Neural progenitor cell (in vitro differentiated cells): ENCODE data around the gene ZHX3. TPM values are rescaled to one million over a fixed set of nuclear protein-coding genes. Genes with fewer than 3 reads are reported as not detected.

Experiments used
- DNase-seq: peaks from one replicate; pipeline ENCODE4 v3.0.0-alpha.2; 2016; ENCODE audit warnings: low spot score
- H2AFZ ChIP-seq: fragments of 200-600 bp; sonication (generic); replicated peaks from 2 replicates; pipeline ENCODE4 v1.6.1; 2016; ENCODE audit warnings: antibody characterized with exemption
- H3F3A ChIP-seq: fragments of 200-600 bp; sonication (generic); 2 replicates; pipeline ENCODE4 v1.6.1; 2016; ENCODE audit warnings: antibody characterized with exemption, low read depth
- H3K27ac ChIP-seq: fragments of 200-600 bp; sonication (generic); 2 replicates; pipeline ENCODE4 v1.5.1; 2016; ENCODE audit warnings: mild to moderate bottlenecking
- H3K27me3 ChIP-seq: fragments of 200-600 bp; sonication (generic); 2 replicates; pipeline ENCODE4 v1.6.1; 2016; ENCODE audit warnings: mild to moderate bottlenecking, moderate library complexity
- H3K36me3 ChIP-seq: fragments of 200-600 bp; sonication (generic); 2 replicates; pipeline ENCODE4 v1.5.1; 2016
- H3K4me1 ChIP-seq: fragments of 200-600 bp; sonication (generic); 2 replicates; pipeline ENCODE4 v1.6.1; 2016; ENCODE audit warnings: mixed run types
- H3K4me2 ChIP-seq: fragments of 200-600 bp; sonication (generic); 2 replicates; pipeline ENCODE4 v1.6.1; 2016
- H3K4me3 ChIP-seq: fragments of 200-600 bp; sonication (generic); 2 replicates; pipeline ENCODE4 v1.5.1; 2016
- H3K79me2 ChIP-seq: fragments of 200-600 bp; sonication (generic); 2 replicates; pipeline ENCODE4 v1.6.1; 2016; ENCODE audit warnings: low read depth
- H3K9ac ChIP-seq: fragments of 200-600 bp; sonication (generic); 2 replicates; pipeline ENCODE4 v1.6.1; 2016
- H3K9me3 ChIP-seq: fragments of 200-600 bp; sonication (generic); 2 replicates; pipeline ENCODE4 v1.5.1; 2016; ENCODE audit warnings: low read depth
- H4K20me1 ChIP-seq: fragments of 200-600 bp; sonication (generic); 2 replicates; pipeline ENCODE4 v1.6.1; 2016; ENCODE audit warnings: low read depth
- H3K27ac Mint-ChIP-seq: 3 replicates; pipeline ENCODE4 v1.8.0; 2021; ENCODE audit warnings: mixed read lengths
- H3K27me3 Mint-ChIP-seq: 2 replicates; pipeline ENCODE4 v1.8.0; 2022; ENCODE audit warnings: low read depth, mild to moderate bottlenecking, inconsistent platforms, moderate library complexity, mixed read lengths; ENCODE audit not compliant: insufficient read depth
- H3K36me3 Mint-ChIP-seq: 3 replicates; pipeline ENCODE4 v1.8.0; 2021; ENCODE audit warnings: mixed read lengths
- H3K4me1 Mint-ChIP-seq: 3 replicates; pipeline ENCODE4 v1.8.0; 2021; ENCODE audit warnings: mixed read lengths
- H3K4me3 Mint-ChIP-seq: 3 replicates; pipeline ENCODE4 v1.8.0; 2021; ENCODE audit warnings: mild to moderate bottlenecking, moderate library complexity, mixed read lengths
- H3K9me3 Mint-ChIP-seq: 3 replicates; pipeline ENCODE4 v1.8.0; 2020; ENCODE audit warnings: mixed read lengths
- EZH2 ChIP-seq: fragments of 200-600 bp; sonication (generic); IDR thresholded peaks from 2 replicates; pipeline ENCODE4 v1.6.1; 2017; ENCODE audit warnings: antibody characterized with exemption, mild to moderate bottlenecking, moderate library complexity
- EZH2phosphoT487 ChIP-seq: fragments of 200-600 bp; sonication (generic); IDR thresholded peaks from 2 replicates; pipeline ENCODE4 v1.6.1; 2017; ENCODE audit warnings: antibody characterized with exemption
- total RNA-seq: library from RNA; depleted of rRNA; stranded (reverse); fragments of >200 nt; gene quantifications from 2 replicates; pipeline ENCODE4 v1.2.3, GENCODE V29; 2015; ENCODE audit warnings: low replicate concordance
- TF ChIP-seq, protein P1 (sequence below): fragments of 200-600 bp; sonication (generic); IDR thresholded peaks from 2 replicates; pipeline ENCODE4 v1.5.1; 2017; ENCODE audit warnings: antibody characterized with exemption, mild to moderate bottlenecking

Gene ZHX3
- total RNA-seq, 1 donor from 2014 or later, result 6.8 TPM

- H3K36me3 Mint-ChIP-seq, result no peaks in the 10 kb centered on the region
- DNase-seq, result no peak
- Histone ChIP-seq H3K4me1 (peaks cover 10% of the 10 kb centered on the region), H3K4me3 (no peak overlapping the region), H3K27me3 (no peaks in the 10 kb centered on the region), H2AFZ (no peak overlapping the region), H3K9me3 (no peaks in the 10 kb centered on the region), H3K36me3 (no peaks in the 10 kb centered on the region), H4K20me1 (no peaks in the 10 kb centered on the region), H3F3A (peaks cover 3% of the 10 kb centered on the region), H3K27ac (no peak overlapping the region), H3K9ac (no peak overlapping the region), H3K4me2 (no peak overlapping the region), H3K79me2 (no peaks in the 10 kb centered on the region)
- no peak overlapping the region for H3K4me3 Mint-ChIP-seq
- no peak overlapping the region for H3K27ac Mint-ChIP-seq
- H3K4me1 Mint-ChIP-seq, result no peaks in the 10 kb centered on the region
- peaks cover 6% of the 10 kb centered on the region for H3K27me3 Mint-ChIP-seq
- TF ChIP-seq, protein P1, sequence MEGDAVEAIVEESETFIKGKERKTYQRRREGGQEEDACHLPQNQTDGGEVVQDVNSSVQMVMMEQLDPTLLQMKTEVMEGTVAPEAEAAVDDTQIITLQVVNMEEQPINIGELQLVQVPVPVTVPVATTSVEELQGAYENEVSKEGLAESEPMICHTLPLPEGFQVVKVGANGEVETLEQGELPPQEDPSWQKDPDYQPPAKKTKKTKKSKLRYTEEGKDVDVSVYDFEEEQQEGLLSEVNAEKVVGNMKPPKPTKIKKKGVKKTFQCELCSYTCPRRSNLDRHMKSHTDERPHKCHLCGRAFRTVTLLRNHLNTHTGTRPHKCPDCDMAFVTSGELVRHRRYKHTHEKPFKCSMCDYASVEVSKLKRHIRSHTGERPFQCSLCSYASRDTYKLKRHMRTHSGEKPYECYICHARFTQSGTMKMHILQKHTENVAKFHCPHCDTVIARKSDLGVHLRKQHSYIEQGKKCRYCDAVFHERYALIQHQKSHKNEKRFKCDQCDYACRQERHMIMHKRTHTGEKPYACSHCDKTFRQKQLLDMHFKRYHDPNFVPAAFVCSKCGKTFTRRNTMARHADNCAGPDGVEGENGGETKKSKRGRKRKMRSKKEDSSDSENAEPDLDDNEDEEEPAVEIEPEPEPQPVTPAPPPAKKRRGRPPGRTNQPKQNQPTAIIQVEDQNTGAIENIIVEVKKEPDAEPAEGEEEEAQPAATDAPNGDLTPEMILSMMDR, result no peak
- TF ChIP-seq EZH2, result no peak
- TF ChIP-seq EZH2phosphoT487, result no peak
- H3K9me3 Mint-ChIP-seq, result no peaks in the 10 kb centered on the region
Observed at GRCh38 chr20:41260734-41261220, 56.8 kb downstream of the ZHX3 start.

- Histone ChIP-seq H3K9me3 (no peaks in the 10 kb centered on the region), H2AFZ (no peak overlapping the region), H4K20me1 (no peaks in the 10 kb centered on the region), H3K27me3 (no peaks in the 10 kb centered on the region), H3K27ac (no peak overlapping the region), H3F3A (peaks cover 3% of the 10 kb centered on the region), H3K4me1 (peaks cover 10% of the 10 kb centered on the region), H3K4me2 (no peak overlapping the region), H3K9ac (no peak overlapping the region), H3K79me2 (no peaks in the 10 kb centered on the region), H3K36me3 (no peaks in the 10 kb centered on the region), H3K4me3 (no peak overlapping the region)
- Mint-ChIP-seq H3K4me1 (no peaks in the 10 kb centered on the region), H3K36me3 (no peaks in the 10 kb centered on the region), H3K27ac (no peak overlapping the region), H3K27me3 (peaks cover 6% of the 10 kb centered on the region), H3K9me3 (no peaks in the 10 kb centered on the region), H3K4me3 (no peak overlapping the region)
- TF ChIP-seq EZH2phosphoT487, result no peak
- TF ChIP-seq EZH2, result no peak
- TF ChIP-seq, protein P1, result no peak
- DNase-seq, result no peak
Observed at GRCh38 chr20:41259309-41259708, 58.2 kb downstream of the ZHX3 start.

GRCh38 chr20:41258474-41258873 lies 59.1 kb downstream of the ZHX3 start:
- H3K9me3 ChIP-seq, result no peaks in the 10 kb centered on the region
- Mint-ChIP-seq H3K4me1 (no peaks in the 10 kb centered on the region), H3K27ac (no peak overlapping the region), H3K4me3 (no peak overlapping the region), H3K27me3 (peaks cover 6% of the 10 kb centered on the region), H3K9me3 (no peaks in the 10 kb centered on the region), H3K36me3 (no peaks in the 10 kb centered on the region)
- H3K4me2 ChIP-seq, result no peak overlapping the region
- no peak overlapping the region for H2AFZ ChIP-seq
- H3K9ac ChIP-seq, result no peak overlapping the region
- H3K27me3 ChIP-seq, result no peaks in the 10 kb centered on the region
- H3K4me1 ChIP-seq, result peaks cover 10% of the 10 kb centered on the region
- no peak overlapping the region for H3K27ac ChIP-seq
- TF ChIP-seq EZH2 (no peak), EZH2phosphoT487 (no peak)
- TF ChIP-seq, protein P1, result no peak
- H3K4me3 ChIP-seq, result no peak overlapping the region
- H4K20me1 ChIP-seq, result no peaks in the 10 kb centered on the region
- no peaks in the 10 kb centered on the region for H3K79me2 ChIP-seq
- H3F3A ChIP-seq, result peaks cover 3% of the 10 kb centered on the region
- DNase-seq, result no peak
- no peaks in the 10 kb centered on the region for H3K36me3 ChIP-seq
